HG03060 (cell line): Measurements from ENCODE around the gene GYPE.
"Not testable (repeated sequence)": the region's sequence is repeated elsewhere in the genome, so short reads cannot be mapped to it uniquely, and the experiment has no call there.

Experiments used
- ATAC-seq: cut with Tn5 transposase; IDR thresholded peaks from one replicate; pipeline ENCODE4 v1.9.1; 2021; ENCODE audit warnings: low read depth, moderate number of reproducible peaks; ENCODE audit not compliant: unreplicated experiment

Gene GYPE

GRCh38 chr4:143905440-143905839 is at the start of gene GYPE:
TSS of gene GYPE (minus strand) at chr4:143905559. CDS start at chr4:143905507, 52 bp downstream.
- not testable (repeated sequence) for ATAC-seq

GRCh38 chr4:143951458-143951972 is 46.2 kb upstream of the GYPE start:
- not testable (repeated sequence) for ATAC-seq

GRCh38 chr4:143950967-143951366 is 45.6 kb upstream of the GYPE start:
- ATAC-seq, result not testable (repeated sequence)

GRCh38 chr4:143950185-143950584 is 44.8 kb upstream of the GYPE start:
- ATAC-seq, result not testable (repeated sequence)

GRCh38 chr4:143947493-143947892 is 42.1 kb upstream of the GYPE start:
- not testable (repeated sequence) for ATAC-seq

GRCh38 chr4:143940708-143941107 is 35.3 kb upstream of the GYPE start:
- not testable (repeated sequence) for ATAC-seq

- no peak for ATAC-seq
These were observed 34.2 kb upstream of the GYPE start for GRCh38 chr4:143939528-143939927.

GRCh38 chr4:143938890-143939289 is 33.5 kb upstream of the GYPE start:
- not testable (repeated sequence) for ATAC-seq

- no peak for ATAC-seq
These were observed 15.8 kb upstream of the GYPE start for GRCh38 chr4:143921181-143921580.

GRCh38 chr4:143916485-143916884 is 11.1 kb upstream of the GYPE start:
- ATAC-seq, result not testable (repeated sequence)

GRCh38 chr4:143912478-143912877 is 7.1 kb upstream of the GYPE start:
- not testable (repeated sequence) for ATAC-seq

- ATAC-seq, result not testable (repeated sequence)
These were observed 6.4 kb upstream of the GYPE start for GRCh38 chr4:143911528-143912417.

GRCh38 chr4:143910906-143911305 is 5.5 kb upstream of the GYPE start:
- ATAC-seq, result not testable (repeated sequence)

GRCh38 chr4:143907811-143908210 is 2.5 kb upstream of the GYPE start:
- ATAC-seq, result peak; percentile 51

- ATAC-seq, result not testable (repeated sequence)
These were observed 928 bp downstream of the GYPE start for GRCh38 chr4:143904431-143904830.

- not testable (repeated sequence) for ATAC-seq
These were observed 15.0 kb downstream of the GYPE start for GRCh38 chr4:143890323-143890722.

GRCh38 chr4:143888189-143888588 is 17.2 kb downstream of the GYPE start:
- ATAC-seq, result not testable (repeated sequence)

GRCh38 chr4:143884965-143885364 is 20.4 kb downstream of the GYPE start:
- not testable (repeated sequence) for ATAC-seq

- no peak for ATAC-seq
These were observed 21.8 kb downstream of the GYPE start for GRCh38 chr4:143883529-143883928.

GRCh38 chr4:143882892-143883291 is 22.5 kb downstream of the GYPE start:
- ATAC-seq, result no peak

GRCh38 chr4:143879561-143879960 is 25.8 kb downstream of the GYPE start:
- not testable (repeated sequence) for ATAC-seq

GRCh38 chr4:143875357-143875756 is 30.0 kb downstream of the GYPE start:
- ATAC-seq, result not testable (repeated sequence)
